Stimulated activated CD4-positive, alpha-beta T cell treated with anti-CD3 and anti-CD28 coated beads, Interleukin-1b, Interleukin-23, amount 100 ng/mL, for 48 hours (primary cell): ENCODE measurements around the gene PCDHGB7.
"Not testable (repeated sequence)": the region's sequence is repeated elsewhere in the genome, so short reads cannot be mapped to it uniquely, and the experiment has no call there.

Experiments
- DNase-seq: peaks from one replicate; pipeline ENCODE4 v3.0.0-alpha.2; 2020

The PCDHGB7 gene

GRCh38 chr5:141430332-141431113, 13.0 kb downstream of the PCDHGB7 start, which contains the start of gene PCDHGA12:
PCDHGA12 (plus strand) TSS chr5:141430507; CDS start chr5:141430760, 253 bp downstream.
- peak; percentile 43 for DNase-seq

- no peak for DNase-seq
These were observed 13.8 kb downstream of the PCDHGB7 start for GRCh38 chr5:141431286-141431685.

GRCh38 chr5:141432308-141432707, 14.8 kb downstream of the PCDHGB7 start:
- not testable (repeated sequence) for DNase-seq

- DNase-seq: not testable (repeated sequence)
These were observed 15.2 kb downstream of the PCDHGB7 start for GRCh38 chr5:141432726-141433125.

- no peak for DNase-seq
These were observed 16.5 kb downstream of the PCDHGB7 start for GRCh38 chr5:141434006-141434405.

- no peak for DNase-seq
These were observed 19.7 kb downstream of the PCDHGB7 start for GRCh38 chr5:141437221-141437620.

GRCh38 chr5:141439411-141440141, 22.1 kb downstream of the PCDHGB7 start:
- no peak for DNase-seq

- DNase-seq: no peak
These were observed 22.9 kb downstream of the PCDHGB7 start for GRCh38 chr5:141440341-141440740.

GRCh38 chr5:141441571-141442170, 24.2 kb downstream of the PCDHGB7 start:
- DNase-seq: no peak

GRCh38 chr5:141465351-141465750, 47.9 kb downstream of the PCDHGB7 start:
- no peak for DNase-seq
